Nephron progenitor cell (in vitro differentiated cells): ENCODE results near the gene DHX15.

ENCODE experiments used
- DNase-seq: peaks from one replicate; pipeline ENCODE4 v3.0.0; 2021
- H3K27ac Mint-ChIP-seq: 2 replicates; pipeline ENCODE4 v1.8.0; 2021; ENCODE audit warnings: mild to moderate bottlenecking, moderate library complexity, mixed read lengths
- H3K27me3 Mint-ChIP-seq: 2 replicates; pipeline ENCODE4 v1.8.0; 2021; ENCODE audit warnings: mild to moderate bottlenecking, low read depth, mixed read lengths; ENCODE audit not compliant: poor library complexity
- H3K36me3 Mint-ChIP-seq: 2 replicates; pipeline ENCODE4 v1.8.0; 2021; ENCODE audit warnings: low read depth, mixed read lengths
- H3K4me1 Mint-ChIP-seq: 2 replicates; pipeline ENCODE4 v1.8.0; 2021; ENCODE audit warnings: mixed read lengths
- H3K4me3 Mint-ChIP-seq: 2 replicates; pipeline ENCODE4 v1.8.0; 2021; ENCODE audit warnings: mild to moderate bottlenecking, moderate library complexity, mixed read lengths
- H3K9me3 Mint-ChIP-seq: 2 replicates; pipeline ENCODE4 v1.8.0; 2021; ENCODE audit warnings: mild to moderate bottlenecking, moderate library complexity, mixed read lengths
- CTCF ChIP-seq: fragments of 200-600 bp; sonication (generic); IDR thresholded peaks from 2 replicates; pipeline ENCODE4 v1.5.0; 2021; ENCODE audit warnings: antibody characterized with exemption

DHX15 gene

GRCh38 chr4:24578364-24578763 lies 6.0 kb downstream of the DHX15 start:
- H3K27ac Mint-ChIP-seq = no peak overlapping the region

GRCh38 chr4:24576276-24576675 lies 8.1 kb downstream of the DHX15 start:
- DNase-seq = no peak
- peaks cover 38% of the 10 kb centered on the region for H3K9me3 Mint-ChIP-seq
- H3K27ac Mint-ChIP-seq = peak overlapping the region; percentile 91
- TF ChIP-seq CTCF = no peak
- H3K4me3 Mint-ChIP-seq = no peak overlapping the region
- H3K4me1 Mint-ChIP-seq = peaks cover 11% of the 10 kb centered on the region
- H3K27me3 Mint-ChIP-seq = no peaks in the 10 kb centered on the region
- H3K36me3 Mint-ChIP-seq = peaks cover 98% of the 10 kb centered on the region

More at GRCh38 chr4:24578364-24578763, 6.0 kb downstream of the DHX15 start:
- H3K4me3 Mint-ChIP-seq = no peak overlapping the region
- no peak for TF ChIP-seq CTCF
- H3K36me3 Mint-ChIP-seq = peaks cover 93% of the 10 kb centered on the region
- no peak for DNase-seq
- no peaks in the 10 kb centered on the region for H3K27me3 Mint-ChIP-seq
- peaks cover 47% of the 10 kb centered on the region for H3K9me3 Mint-ChIP-seq
- H3K4me1 Mint-ChIP-seq = peaks cover 30% of the 10 kb centered on the region

- no peak overlapping the region for H3K4me3 Mint-ChIP-seq
- no peak for DNase-seq
- TF ChIP-seq CTCF = no peak
- H3K9me3 Mint-ChIP-seq = peaks cover 25% of the 10 kb centered on the region
- peaks cover 8% of the 10 kb centered on the region for H3K4me1 Mint-ChIP-seq
- H3K27ac Mint-ChIP-seq = no peak overlapping the region
- no peaks in the 10 kb centered on the region for H3K27me3 Mint-ChIP-seq
- H3K36me3 Mint-ChIP-seq = peaks cover 100% of the 10 kb centered on the region
Measured at GRCh38 chr4:24574236-24574635, 10.1 kb downstream of the DHX15 start.

GRCh38 chr4:24573582-24573981 lies 10.8 kb downstream of the DHX15 start:
- DNase-seq = no peak
- no peak for TF ChIP-seq CTCF
- Mint-ChIP-seq H3K36me3 (peaks cover 100% of the 10 kb centered on the region), H3K4me1 (peaks cover 7% of the 10 kb centered on the region), H3K27ac (no peak overlapping the region), H3K9me3 (peaks cover 18% of the 10 kb centered on the region), H3K4me3 (no peak overlapping the region), H3K27me3 (no peaks in the 10 kb centered on the region)

- Mint-ChIP-seq H3K4me3 (no peak overlapping the region), H3K27ac (no peak overlapping the region), H3K4me1 (no peaks in the 10 kb centered on the region), H3K36me3 (peaks cover 100% of the 10 kb centered on the region), H3K27me3 (no peaks in the 10 kb centered on the region), H3K9me3 (peaks cover 20% of the 10 kb centered on the region)
- TF ChIP-seq CTCF = no peak
- DNase-seq = no peak
Measured at GRCh38 chr4:24570574-24571236, 13.6 kb downstream of the DHX15 start.

GRCh38 chr4:24570172-24570571 lies 14.2 kb downstream of the DHX15 start:
- no peaks in the 10 kb centered on the region for H3K4me1 Mint-ChIP-seq
- H3K4me3 Mint-ChIP-seq = no peak overlapping the region
- TF ChIP-seq CTCF = no peak
- peaks cover 100% of the 10 kb centered on the region for H3K36me3 Mint-ChIP-seq
- H3K27ac Mint-ChIP-seq = no peak overlapping the region
- no peak for DNase-seq
- H3K9me3 Mint-ChIP-seq = peaks cover 20% of the 10 kb centered on the region
- no peaks in the 10 kb centered on the region for H3K27me3 Mint-ChIP-seq
